Measurements from ENCODE around the gene SLC25A31. TPM values are rescaled to one million over a fixed set of nuclear protein-coding genes. Genes with fewer than 3 reads are reported as not detected.

SLC25A31 gene
- total and polyA plus RNA-seq, 10 of the 15 experiments (the other 5 are each of a cell fraction or from before 2014, with no cell fraction given), result not detected

DNA sequence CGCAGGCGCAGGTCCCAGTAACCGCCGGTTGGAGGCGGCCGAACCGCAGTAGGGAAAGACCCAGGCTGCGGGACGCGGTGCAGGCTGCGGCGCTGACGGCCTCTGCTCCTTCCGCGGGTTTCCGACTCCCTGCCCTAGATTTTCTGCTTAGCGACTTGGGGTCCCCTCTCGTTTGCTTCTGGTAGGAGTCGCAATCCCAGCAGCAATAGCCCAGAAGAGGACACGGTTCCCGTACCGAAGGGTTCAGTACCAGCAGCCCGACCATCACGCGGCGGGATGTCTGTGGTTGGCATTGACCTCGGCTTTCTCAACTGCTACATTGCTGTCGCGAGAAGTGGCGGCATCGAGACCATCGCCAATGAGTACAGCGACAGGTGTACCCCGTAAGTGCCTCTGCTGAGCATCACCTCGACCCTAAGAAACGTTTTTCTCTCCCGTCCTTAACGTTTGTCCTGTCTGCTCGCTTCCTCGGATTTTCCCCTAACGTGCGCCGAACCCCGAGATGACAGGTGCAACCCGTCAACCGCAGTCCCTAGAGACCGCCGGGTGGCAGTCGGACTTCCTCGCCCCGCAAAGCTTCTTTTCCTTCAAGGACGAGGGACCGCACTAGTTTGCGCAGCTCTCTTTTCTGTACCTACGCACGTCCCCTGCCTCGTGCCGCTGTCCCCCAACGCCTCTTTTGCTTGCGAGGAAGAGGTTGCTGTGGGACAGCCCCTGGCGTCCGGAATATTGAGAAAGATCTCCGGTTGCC lies 52.2 kb downstream of the SLC25A31 start, which contains the start of gene HSPA4L (continued):
- peak; percentile 61; the same call in 1 of the 2 replicates for TF ChIP-seq NRF1 (conservative IDR thresholded peaks at IDR 0.05; ENCODE audit: low read depth, low read length)
- TF ChIP-seq RELA (IDR thresholded peaks at IDR 0.05; ENCODE audit: borderline replicate concordance, partially characterized antibody), result no peak
- peak; percentile 29; the same call in 1 of the 2 replicates for TF ChIP-seq NFIC (IDR thresholded peaks at IDR 0.05; ENCODE audit: low read depth, low read length)
- peak; percentile 96 for TF ChIP-seq TCF12 (IDR thresholded peaks at IDR 0.05; ENCODE audit: low read depth, low read length)
- TF ChIP-seq EED (IDR thresholded peaks at IDR 0.05; ENCODE audit: low read depth), result peak; percentile 87; the same call in 1 of the 2 replicates
- TF ChIP-seq STAT1 (conservative IDR thresholded peaks at IDR 0.05), result no peak
- TF ChIP-seq KLF5 (IDR thresholded peaks at IDR 0.05; ENCODE audit: partially characterized antibody), result no peak
- no peak for TF ChIP-seq ELK1 (IDR thresholded peaks at IDR 0.05; ENCODE audit: low read depth, low read length)
- TF ChIP-seq ATF7 (IDR thresholded peaks at IDR 0.05; ENCODE audit: low read depth), result no peak; the same call in 1 of the 2 replicates
- no peak for TF ChIP-seq BCLAF1 (IDR thresholded peaks at IDR 0.05)
- no peak for TF ChIP-seq MYB (IDR thresholded peaks at IDR 0.05; ENCODE audit: borderline replicate concordance, low read depth, low read length)
- TF ChIP-seq YY1 (IDR thresholded peaks at IDR 0.05; ENCODE audit: low read depth, low read length), result peak; percentile 8; the same call in 1 of the 2 replicates
- peak; percentile 42 for TF ChIP-seq MXI1 (IDR thresholded peaks at IDR 0.05; ENCODE audit: low read depth, low read length)
- TF ChIP-seq PAX5 (IDR thresholded peaks at IDR 0.05; ENCODE audit: borderline replicate concordance, low read depth, low read length), result 0 out of 2 replicates have a peak, but pooled peaks have one; percentile 37
- TF ChIP-seq, protein P1, sequence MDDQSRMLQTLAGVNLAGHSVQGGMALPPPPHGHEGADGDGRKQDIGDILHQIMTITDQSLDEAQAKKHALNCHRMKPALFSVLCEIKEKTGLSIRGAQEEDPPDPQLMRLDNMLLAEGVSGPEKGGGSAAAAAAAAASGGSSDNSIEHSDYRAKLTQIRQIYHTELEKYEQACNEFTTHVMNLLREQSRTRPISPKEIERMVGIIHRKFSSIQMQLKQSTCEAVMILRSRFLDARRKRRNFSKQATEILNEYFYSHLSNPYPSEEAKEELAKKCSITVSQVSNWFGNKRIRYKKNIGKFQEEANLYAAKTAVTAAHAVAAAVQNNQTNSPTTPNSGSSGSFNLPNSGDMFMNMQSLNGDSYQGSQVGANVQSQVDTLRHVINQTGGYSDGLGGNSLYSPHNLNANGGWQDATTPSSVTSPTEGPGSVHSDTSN (IDR thresholded peaks at IDR 0.05; ENCODE audit: insufficient replicate concordance, low read depth, low read length), result peak; percentile 71
- TF ChIP-seq MEF2A (IDR thresholded peaks at IDR 0.05; ENCODE audit: insufficient read depth, low read depth, low read length), result no peak
- TF ChIP-seq, protein P2, sequence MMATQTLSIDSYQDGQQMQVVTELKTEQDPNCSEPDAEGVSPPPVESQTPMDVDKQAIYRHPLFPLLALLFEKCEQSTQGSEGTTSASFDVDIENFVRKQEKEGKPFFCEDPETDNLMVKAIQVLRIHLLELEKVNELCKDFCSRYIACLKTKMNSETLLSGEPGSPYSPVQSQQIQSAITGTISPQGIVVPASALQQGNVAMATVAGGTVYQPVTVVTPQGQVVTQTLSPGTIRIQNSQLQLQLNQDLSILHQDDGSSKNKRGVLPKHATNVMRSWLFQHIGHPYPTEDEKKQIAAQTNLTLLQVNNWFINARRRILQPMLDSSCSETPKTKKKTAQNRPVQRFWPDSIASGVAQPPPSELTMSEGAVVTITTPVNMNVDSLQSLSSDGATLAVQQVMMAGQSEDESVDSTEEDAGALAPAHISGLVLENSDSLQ (IDR thresholded peaks at IDR 0.05), result peak; percentile 69
- TF ChIP-seq SREBF2 (IDR thresholded peaks at IDR 0.05; ENCODE audit: low read length), result no peak
- no peak for TF ChIP-seq POU2F2 (IDR thresholded peaks at IDR 0.05; ENCODE audit: borderline replicate concordance, low read depth, low read length)

Data from GM12878 (cell line).